Neural cell (in vitro differentiated cells): Measurements from ENCODE around the gene SF3B5. TPM values are rescaled to one million over a fixed set of nuclear protein-coding genes. Genes with fewer than 3 reads are reported as not detected.

Experiments
- H2AFZ ChIP-seq: fragments of 200-600, 300-800 bp; sonication (generic), shearing (Covaris generic); 2 replicates; pipeline ENCODE4 v1.6.0; 2014; ENCODE audit warnings: low read depth, mild to moderate bottlenecking, antibody characterized with exemption, low read length, moderate library complexity
- H3F3A ChIP-seq: fragments of 200-600 bp; shearing (Covaris generic); 2 replicates; pipeline ENCODE4 v1.6.1; 2016; ENCODE audit warnings: mild to moderate bottlenecking, moderate library complexity, mixed read lengths, antibody characterized with exemption, low read length; ENCODE audit not compliant: insufficient read depth, poor library complexity, severe bottlenecking
- H3K27ac ChIP-seq: fragments of 200-600, 300-800 bp; sonication (generic), shearing (Covaris generic); 2 replicates; pipeline ENCODE4 v1.5.1; 2014; ENCODE audit warnings: mild to moderate bottlenecking, low read length, moderate library complexity
- H3K27me3 ChIP-seq: fragments of 300-800, 200-600 bp; sonication (generic), shearing (Covaris generic); 2 replicates; pipeline ENCODE4 v1.6.0; 2014; ENCODE audit warnings: mild to moderate bottlenecking, low read depth, low read length, moderate library complexity; ENCODE audit not compliant: insufficient read depth
- H3K36me3 ChIP-seq: fragments of 300-800, 200-600 bp; sonication (generic), shearing (Covaris generic); 2 replicates; pipeline ENCODE4 v1.5.1; 2014; ENCODE audit warnings: mild to moderate bottlenecking, antibody characterized with exemption, low read length, moderate library complexity; ENCODE audit not compliant: insufficient read depth
- H3K4me2 ChIP-seq: fragments of 300-800, 200-600 bp; sonication (generic), shearing (Covaris generic); 2 replicates; pipeline ENCODE4 v1.6.0; 2014; ENCODE audit warnings: mild to moderate bottlenecking, low read length
- H3K4me3 ChIP-seq: fragments of 300-800, 200-600 bp; sonication (generic), shearing (Covaris generic); 2 replicates; pipeline ENCODE4 v1.5.1; 2014; ENCODE audit warnings: mild to moderate bottlenecking, low read length, moderate library complexity
- H3K79me2 ChIP-seq: fragments of 200-600 bp; shearing (Covaris generic); replicated peaks from 2 replicates; pipeline ENCODE4 v1.6.0; 2014; ENCODE audit warnings: mild to moderate bottlenecking, low read length, moderate library complexity; ENCODE audit not compliant: insufficient read depth
- H3K9ac ChIP-seq: fragments of 300-800, 200-600 bp; sonication (generic), shearing (Covaris generic); 2 replicates; pipeline ENCODE4 v1.6.1; 2016; ENCODE audit warnings: mild to moderate bottlenecking, low read length, mixed read lengths
- H3K9me2 ChIP-seq: fragments of 200-600 bp; shearing (Covaris generic); 2 replicates; pipeline ENCODE4 v1.6.1; 2016; ENCODE audit warnings: mild to moderate bottlenecking, low read length, mixed read lengths; ENCODE audit not compliant: insufficient read depth
- H3K9me3 ChIP-seq: fragments of 200-600, 300-800 bp; sonication (generic), shearing (Covaris generic); 2 replicates; pipeline ENCODE4 v1.6.1; 2016; ENCODE audit warnings: mild to moderate bottlenecking, mixed run types, low read length, moderate library complexity, mixed read lengths
- H4K20me1 ChIP-seq: fragments of 200-600 bp; shearing (Covaris generic); 2 replicates; pipeline ENCODE4 v1.6.1; 2016; ENCODE audit warnings: mild to moderate bottlenecking, mixed run types; ENCODE audit not compliant: insufficient read depth
- CTCF ChIP-seq: fragments of 450-650 bp; IDR thresholded peaks from 2 replicates; pipeline ENCODE4 v1.5.1; 2014; ENCODE audit warnings: antibody characterized with exemption, mild to moderate bottlenecking, moderate library complexity; ENCODE audit not compliant: poor library complexity, severe bottlenecking
- EP300 ChIP-seq: fragments of 450-650 bp; conservative IDR thresholded peaks from 2 replicates; pipeline ENCODE4 v1.6.1; 2014; ENCODE audit warnings: antibody characterized with exemption, mild to moderate bottlenecking, moderate library complexity; ENCODE audit not compliant: poor library complexity, severe bottlenecking
- EZH2 ChIP-seq: fragments of 200-600, 300-800 bp; shearing (Covaris generic), sonication (generic); IDR thresholded peaks from 2 replicates; pipeline ENCODE4 v1.6.1; 2014; ENCODE audit warnings: antibody characterized with exemption, low read length, borderline replicate concordance, mild to moderate bottlenecking; ENCODE audit not compliant: insufficient read depth, poor library complexity, severe bottlenecking
- MXI1 ChIP-seq: fragments of 450-650 bp; conservative IDR thresholded peaks from 2 replicates; pipeline ENCODE4 v1.6.1; 2014; ENCODE audit warnings: antibody characterized with exemption, mild to moderate bottlenecking; ENCODE audit not compliant: poor library complexity, severe bottlenecking
- POLR2AphosphoS5 ChIP-seq: IDR thresholded peaks from 2 replicates; pipeline ENCODE4 v1.6.1; 2012
- RAD21 ChIP-seq: fragments of 450-650 bp; conservative IDR thresholded peaks from 2 replicates; pipeline ENCODE4 v1.6.1; 2014; ENCODE audit warnings: antibody characterized with exemption, mild to moderate bottlenecking, moderate library complexity
- REST ChIP-seq: IDR thresholded peaks from 2 replicates; pipeline ENCODE4 v1.6.1; 2012; ENCODE audit warnings: borderline replicate concordance
- SMC3 ChIP-seq: fragments of 450-650 bp; conservative IDR thresholded peaks from 2 replicates; pipeline ENCODE4 v1.6.1; 2014; ENCODE audit warnings: antibody characterized with exemption, mild to moderate bottlenecking, moderate library complexity; ENCODE audit not compliant: poor library complexity
- TAF1 ChIP-seq: IDR thresholded peaks from 2 replicates; pipeline ENCODE4 v1.6.1; 2012; ENCODE audit warnings: low read depth
- polyA plus RNA-seq: library from polyadenylated mRNA; depleted of rRNA; stranded (reverse); fragments of >200 nt; gene quantifications from 2 replicates; pipeline ENCODE4 v1.2.3, GENCODE V29; 2014

Gene SF3B5
- polyA plus RNA-seq, 1 donor from 2014 or later, result 246 TPM

- no peak overlapping the region for H3K9ac ChIP-seq
- no peaks in the 10 kb centered on the region for H3K79me2 ChIP-seq
- H3F3A ChIP-seq, result no peaks in the 10 kb centered on the region
- H2AFZ ChIP-seq, result no peak overlapping the region
- H3K4me2 ChIP-seq, result no peak overlapping the region
- no peaks in the 10 kb centered on the region for H3K9me2 ChIP-seq
- peaks cover 3% of the 10 kb centered on the region for H3K9me3 ChIP-seq
- H3K27me3 ChIP-seq, result no peaks in the 10 kb centered on the region
- H3K36me3 ChIP-seq, result no peaks in the 10 kb centered on the region
- no peak for TF ChIP-seq MXI1
- no peak for TF ChIP-seq SMC3
- TF ChIP-seq REST, result no peak
- no peak for TF ChIP-seq CTCF
- no peak for TF ChIP-seq POLR2AphosphoS5
- no peak for TF ChIP-seq EZH2
- TF ChIP-seq EP300, result no peak
- TF ChIP-seq TAF1, result no peak
- TF ChIP-seq RAD21, result no peak
- no peak overlapping the region for H3K4me3 ChIP-seq
- H3K27ac ChIP-seq, result no peak overlapping the region
- no peaks in the 10 kb centered on the region for H4K20me1 ChIP-seq
Observed at GRCh38 chr6:144119376-144119775, 24.0 kb upstream of the SF3B5 start.

- no peaks in the 10 kb centered on the region for H3K36me3 ChIP-seq
- H3K27ac ChIP-seq, result no peak overlapping the region
Observed at GRCh38 chr6:144115219-144115618, 19.8 kb upstream of the SF3B5 start.

More at GRCh38 chr6:144115219-144115618, 19.8 kb upstream of the SF3B5 start:
- Histone ChIP-seq H3F3A (no peaks in the 10 kb centered on the region), H3K27me3 (no peaks in the 10 kb centered on the region), H3K79me2 (no peaks in the 10 kb centered on the region), H4K20me1 (no peaks in the 10 kb centered on the region), H3K9me3 (no peaks in the 10 kb centered on the region), H2AFZ (no peak overlapping the region), H3K4me2 (no peak overlapping the region), H3K9ac (no peak overlapping the region), H3K9me2 (no peaks in the 10 kb centered on the region), H3K4me3 (no peak overlapping the region)
- TF ChIP-seq MXI1 (no peak), SMC3 (no peak), RAD21 (no peak), EZH2 (no peak), TAF1 (no peak), EP300 (no peak), CTCF (no peak), POLR2AphosphoS5 (no peak), REST (no peak)
